H9 (cell line): ENCODE measurements around the gene ANKZF1. TPM values are rescaled to one million over a fixed set of nuclear protein-coding genes. Genes with fewer than 3 reads are reported as not detected.

ENCODE experiments used
- DNase-seq: peaks from one replicate; pipeline ENCODE4 v3.0.0-alpha.2; 2017
- H2AFZ ChIP-seq: one replicate; pipeline ENCODE4 v1.6.1; 2013; ENCODE audit warnings: mild to moderate bottlenecking, low read length, control low read depth, moderate library complexity
- H2AK5ac ChIP-seq: 2 replicates; pipeline ENCODE4 v1.6.1; 2013; ENCODE audit warnings: low read length, control low read depth, mixed read lengths; ENCODE audit not compliant: insufficient read length
- H2BK120ac ChIP-seq: one replicate; pipeline ENCODE4 v1.6.1; 2013; ENCODE audit warnings: low read depth, mild to moderate bottlenecking, low read length, control low read depth, inconsistent platforms; ENCODE audit not compliant: poor library complexity, severe bottlenecking
- H2BK12ac ChIP-seq: 2 replicates; pipeline ENCODE4 v1.6.1; 2013; ENCODE audit warnings: low read length, control low read depth, mixed read lengths, low read depth; ENCODE audit not compliant: insufficient read length
- H2BK15ac ChIP-seq: 2 replicates; pipeline ENCODE4 v1.6.1; 2013; ENCODE audit warnings: low read depth, low read length, control low read depth
- H2BK20ac ChIP-seq: one replicate; pipeline ENCODE4 v1.6.1; 2013; ENCODE audit warnings: low read depth, mild to moderate bottlenecking, low read length, control low read depth, inconsistent platforms; ENCODE audit not compliant: poor library complexity, severe bottlenecking
- H2BK5ac ChIP-seq: 2 replicates; pipeline ENCODE4 v1.6.1; 2013; ENCODE audit warnings: low read length, control low read depth, mixed read lengths; ENCODE audit not compliant: insufficient read length
- H3K14ac ChIP-seq: 2 replicates; pipeline ENCODE4 v1.6.1; 2013; ENCODE audit warnings: low read length, control low read depth; ENCODE audit not compliant: insufficient read depth
- H3K18ac ChIP-seq: 2 replicates; pipeline ENCODE4 v1.6.1; 2013; ENCODE audit warnings: low read depth, mild to moderate bottlenecking, mixed read lengths, low read length, control low read depth; ENCODE audit not compliant: insufficient read length
- H3K23ac ChIP-seq: 2 replicates; pipeline ENCODE4 v1.6.1; 2013; ENCODE audit warnings: low read length, control low read depth, mixed read lengths, low read depth; ENCODE audit not compliant: insufficient read length
- H3K23me2 ChIP-seq: 2 replicates; pipeline ENCODE4 v1.6.1; 2013; ENCODE audit warnings: low read depth, mild to moderate bottlenecking, mixed read lengths, low read length, control low read depth; ENCODE audit not compliant: insufficient read length, poor library complexity, severe bottlenecking
- H3K27ac ChIP-seq: 2 replicates; pipeline ENCODE4 v1.5.1; 2013; ENCODE audit warnings: low read length, control low read depth, mixed read lengths, low read depth; ENCODE audit not compliant: insufficient read length
- H3K27me3 ChIP-seq: 2 replicates; pipeline ENCODE4 v1.6.1; 2013; ENCODE audit warnings: low read length, control low read depth, inconsistent platforms; ENCODE audit not compliant: insufficient read depth
- H3K4ac ChIP-seq: 2 replicates; pipeline ENCODE4 v1.6.1; 2013; ENCODE audit warnings: low read depth, mild to moderate bottlenecking, control low read depth, inconsistent platforms, low read length, moderate library complexity
- H3K4me1 ChIP-seq: 2 replicates; pipeline ENCODE4 v1.6.1; 2013; ENCODE audit warnings: low read length, control low read depth, inconsistent platforms; ENCODE audit not compliant: insufficient read depth
- H3K4me2 ChIP-seq: 2 replicates; pipeline ENCODE4 v1.6.1; 2013; ENCODE audit warnings: low read length, control low read depth, mixed read lengths; ENCODE audit not compliant: insufficient read length, insufficient read depth
- H3K56ac ChIP-seq: 2 replicates; pipeline ENCODE4 v1.6.1; 2013; ENCODE audit warnings: low read depth, mild to moderate bottlenecking, mixed read lengths, low read length, control low read depth; ENCODE audit not compliant: insufficient read length
- H3K79me1 ChIP-seq: 2 replicates; pipeline ENCODE4 v1.6.1; 2013; ENCODE audit warnings: low read depth, mild to moderate bottlenecking, moderate library complexity, low read length, control low read depth, inconsistent platforms; ENCODE audit not compliant: insufficient read depth, poor library complexity, severe bottlenecking
- H3K79me2 ChIP-seq: 2 replicates; pipeline ENCODE4 v1.6.1; 2013; ENCODE audit warnings: low read length, control low read depth, inconsistent platforms; ENCODE audit not compliant: insufficient read depth
- H3K9ac ChIP-seq: 2 replicates; pipeline ENCODE4 v1.6.1; 2013; ENCODE audit warnings: low read length, control low read depth, mixed read lengths; ENCODE audit not compliant: insufficient read length; ENCODE audit errors: extremely low read depth
- H3K9me3 ChIP-seq: one replicate; pipeline ENCODE4 v1.6.1; 2013; ENCODE audit warnings: low read depth, low read length, inconsistent platforms; ENCODE audit not compliant: control insufficient read depth
- H3T11ph ChIP-seq: one replicate; pipeline ENCODE4 v1.6.1; 2013; ENCODE audit warnings: mild to moderate bottlenecking, low read length, control low read depth, inconsistent platforms
- H4K20me1 ChIP-seq: one replicate; pipeline ENCODE4 v1.6.1; 2013; ENCODE audit not compliant: control insufficient read depth, insufficient read length, insufficient read depth
- H4K5ac ChIP-seq: 2 replicates; pipeline ENCODE4 v1.6.1; 2013; ENCODE audit warnings: low read depth, mild to moderate bottlenecking, mixed read lengths, low read length, control low read depth; ENCODE audit not compliant: insufficient read length
- H4K8ac ChIP-seq: replicated peaks from 2 replicates; pipeline ENCODE4 v1.6.1; 2013; ENCODE audit warnings: low read length, control low read depth, mixed read lengths, low read depth; ENCODE audit not compliant: insufficient read length
- H4K91ac ChIP-seq: 2 replicates; pipeline ENCODE4 v1.6.1; 2013; ENCODE audit warnings: low read depth, mild to moderate bottlenecking, moderate library complexity, mixed read lengths, low read length, control low read depth; ENCODE audit not compliant: insufficient read length
- H3K27ac Mint-ChIP-seq, 3 experiments: 2 replicates in 2 of 3; 3 replicates in 1 of 3; pipeline ENCODE4 v1.8.0; 2020 to 2021; ENCODE audit warnings: mixed read lengths in 3 of 3, mild to moderate bottlenecking in 1 of 3, moderate library complexity in 1 of 3
- H3K27me3 Mint-ChIP-seq: 2 replicates; pipeline ENCODE4 v1.8.0; 2021; ENCODE audit warnings: low read depth, mild to moderate bottlenecking, moderate library complexity, mixed read lengths
- H3K36me3 Mint-ChIP-seq, 3 experiments: 2 replicates in 2 of 3; 3 replicates in 1 of 3; pipeline ENCODE4 v1.8.0; 2020 to 2021; ENCODE audit warnings: low read depth in 3 of 3, mixed read lengths in 3 of 3; ENCODE audit not compliant: insufficient read depth in 1 of 3
- H3K4me1 Mint-ChIP-seq, 2 experiments: 2 replicates each; pipeline ENCODE4 v1.8.0; 2020; ENCODE audit warnings: mixed read lengths in 2 of 2
- H3K4me3 Mint-ChIP-seq, 2 experiments: 2 replicates in 1 of 2; 3 replicates in 1 of 2; pipeline ENCODE4 v1.8.0; 2020 to 2021; ENCODE audit warnings: mild to moderate bottlenecking in 2 of 2, mixed read lengths in 2 of 2, moderate library complexity in 1 of 2
- H3K9me3 Mint-ChIP-seq, 2 experiments: 2 replicates in 1 of 2; 3 replicates in 1 of 2; pipeline ENCODE4 v1.8.0; 2020; ENCODE audit warnings: mild to moderate bottlenecking in 2 of 2, mixed read lengths in 2 of 2, moderate library complexity in 1 of 2
- WGBS: extraction: QIAGEN DNeasy Blood & Tissue Kit; methylation state at CpG from one replicate; pipeline ENCODE4 v1.1.7; 2013; ENCODE audit warnings: missing lambda C conversion rate, low lambda C conversion rate, mixed read lengths; ENCODE audit not compliant: insufficient read length; ENCODE audit errors: extremely low coverage; 5-methylcytosine and 5-hydroxymethylcytosine counted together
- total RNA-seq: library from RNA; stranded (reverse); gene quantifications from 2 replicates; pipeline ENCODE4 v1.2.1, GENCODE V29; 2021
- TF ChIP-seq, protein P1 (sequence below): fragments of 200-600 bp; sonication (generic); conservative IDR thresholded peaks from 3 replicates; pipeline ENCODE4 v1.8.0; 2021; ENCODE audit warnings: antibody characterized with exemption, mild to moderate bottlenecking

The ANKZF1 gene
- total RNA-seq, 1 experiment from 2014 or later: 55.4 TPM

DNA sequence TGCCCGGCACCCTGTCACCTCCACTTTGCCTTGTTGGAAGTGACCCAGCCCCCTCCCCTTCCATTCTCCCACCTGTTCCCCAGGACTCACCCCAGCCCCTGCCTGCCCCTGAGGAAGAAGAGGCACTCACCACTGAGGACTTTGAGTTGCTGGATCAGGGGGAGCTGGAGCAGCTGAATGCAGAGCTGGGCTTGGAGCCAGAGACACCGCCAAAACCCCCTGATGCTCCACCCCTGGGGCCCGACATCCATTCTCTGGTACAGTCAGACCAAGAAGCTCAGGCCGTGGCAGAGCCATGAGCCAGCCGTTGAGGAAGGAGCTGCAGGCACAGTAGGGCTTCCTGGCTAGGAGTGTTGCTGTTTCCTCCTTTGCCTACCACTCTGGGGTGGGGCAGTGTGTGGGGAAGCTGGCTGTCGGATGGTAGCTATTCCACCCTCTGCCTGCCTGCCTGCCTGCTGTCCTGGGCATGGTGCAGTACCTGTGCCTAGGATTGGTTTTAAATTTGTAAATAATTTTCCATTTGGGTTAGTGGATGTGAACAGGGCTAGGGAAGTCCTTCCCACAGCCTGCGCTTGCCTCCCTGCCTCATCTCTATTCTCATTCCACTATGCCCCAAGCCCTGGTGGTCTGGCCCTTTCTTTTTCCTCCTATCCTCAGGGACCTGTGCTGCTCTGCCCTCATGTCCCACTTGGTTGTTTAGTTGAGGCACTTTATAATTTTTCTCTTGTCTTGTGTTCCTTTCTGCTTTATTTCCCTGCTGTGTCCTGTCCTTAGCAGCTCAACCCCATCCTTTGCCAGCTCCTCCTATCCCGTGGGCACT, 47.1 kb upstream of the ANKZF1 start:
- no peak overlapping the region for H3K56ac ChIP-seq
- H2BK120ac ChIP-seq: no peak overlapping the region
- no peak overlapping the region for H2AFZ ChIP-seq
- 0 out of 2 replicates have a peak, but pooled peaks cover 3% of the 10 kb centered on the region for H3K4me1 ChIP-seq
- no peak overlapping the region for H3K27ac Mint-ChIP-seq
- H4K91ac ChIP-seq: no peak overlapping the region
- H3K27me3 ChIP-seq: no peaks in the 10 kb centered on the region
- no peak overlapping the region for H3K4me3 Mint-ChIP-seq
- no peak overlapping the region for H3K14ac ChIP-seq
- no peak overlapping the region for H3K27ac ChIP-seq
- H3K4me1 Mint-ChIP-seq: peaks cover 9 to 10% of the 10 kb centered on the region in 2 experiments
- H2BK20ac ChIP-seq: no peak overlapping the region
- H3K23me2 ChIP-seq: peaks cover 7% of the 10 kb centered on the region
- no peaks in the 10 kb centered on the region for H4K20me1 ChIP-seq
- H3K36me3 Mint-ChIP-seq: peaks cover 16 to 45% (median 34%) of the 10 kb centered on the region in 3 experiments
- H2BK5ac ChIP-seq: no peak overlapping the region
- no peaks in the 10 kb centered on the region for H3K79me2 ChIP-seq
- H2BK12ac ChIP-seq: no peak overlapping the region
- no peak overlapping the region for H3K18ac ChIP-seq
- no peak overlapping the region for H4K8ac ChIP-seq
- no peak overlapping the region for H3K23ac ChIP-seq
- H3K4me2 ChIP-seq: no peak overlapping the region
- no CpG with 5 or more reads among the region's 8 CpGs for WGBS
- H3T11ph ChIP-seq: no peak overlapping the region
- H3K9me3 Mint-ChIP-seq: no peaks in the 10 kb centered on the region; a peak in 2 of 5 replicates
- no peak overlapping the region for H2BK15ac ChIP-seq
- H3K27me3 Mint-ChIP-seq: no peaks in the 10 kb centered on the region; the same call in 1 of the 2 replicates
- H3K9ac ChIP-seq: no peak overlapping the region
- H2AK5ac ChIP-seq: no peak overlapping the region
- H4K5ac ChIP-seq: no peak overlapping the region
- H3K9me3 ChIP-seq: no peaks in the 10 kb centered on the region
- H3K79me1 ChIP-seq: peaks cover 3% of the 10 kb centered on the region
- DNase-seq: no peak
- TF ChIP-seq, protein P1, sequence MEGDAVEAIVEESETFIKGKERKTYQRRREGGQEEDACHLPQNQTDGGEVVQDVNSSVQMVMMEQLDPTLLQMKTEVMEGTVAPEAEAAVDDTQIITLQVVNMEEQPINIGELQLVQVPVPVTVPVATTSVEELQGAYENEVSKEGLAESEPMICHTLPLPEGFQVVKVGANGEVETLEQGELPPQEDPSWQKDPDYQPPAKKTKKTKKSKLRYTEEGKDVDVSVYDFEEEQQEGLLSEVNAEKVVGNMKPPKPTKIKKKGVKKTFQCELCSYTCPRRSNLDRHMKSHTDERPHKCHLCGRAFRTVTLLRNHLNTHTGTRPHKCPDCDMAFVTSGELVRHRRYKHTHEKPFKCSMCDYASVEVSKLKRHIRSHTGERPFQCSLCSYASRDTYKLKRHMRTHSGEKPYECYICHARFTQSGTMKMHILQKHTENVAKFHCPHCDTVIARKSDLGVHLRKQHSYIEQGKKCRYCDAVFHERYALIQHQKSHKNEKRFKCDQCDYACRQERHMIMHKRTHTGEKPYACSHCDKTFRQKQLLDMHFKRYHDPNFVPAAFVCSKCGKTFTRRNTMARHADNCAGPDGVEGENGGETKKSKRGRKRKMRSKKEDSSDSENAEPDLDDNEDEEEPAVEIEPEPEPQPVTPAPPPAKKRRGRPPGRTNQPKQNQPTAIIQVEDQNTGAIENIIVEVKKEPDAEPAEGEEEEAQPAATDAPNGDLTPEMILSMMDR: no peak
- no peak overlapping the region for H3K4ac ChIP-seq
